IMR-90 (cell line): ENCODE measurements around the gene HEPACAM. TPM values are rescaled to one million over a fixed set of nuclear protein-coding genes. Genes with fewer than 3 reads are reported as not detected.

ENCODE experiments used
- ATAC-seq: fragments of 200-7000 bp; cut with Tn5 transposase; 2 replicates; pipeline ENCODE4 v1.9.1; 2020; ENCODE audit warnings: low read depth, mild to moderate bottlenecking, moderate library complexity
- BruUV-seq: library from RNA; stranded (reverse); fragments of 400-500 nt; replicated peaks from 2 replicates; lab custom pipeline; 2021; lab: Mats Ljungman, UMichigan
- CTCF ChIA-PET: fragments of 300-600 bp; formaldehyde crosslinking; extraction: SDS; loops from one replicate; lab custom pipeline; 2021; ENCODE audit warnings: antibody characterized with exemption; lab: Yijun Ruan, JAX
- POLR2A ChIA-PET: fragments of 300-600 bp; sonication (Branson Sonifier 250); formaldehyde crosslinking; loops from one replicate; lab custom pipeline; 2022; ENCODE audit warnings: antibody characterized with exemption; ENCODE audit not compliant: unreplicated experiment; lab: Charles Lee
- DNase-seq: peaks from one replicate; pipeline ENCODE4 v3.0.0; 2013
- H2AFZ ChIP-seq: replicated peaks from 2 replicates; pipeline ENCODE3; 2013; ENCODE audit warnings: low read length, mild to moderate bottlenecking; ENCODE audit not compliant: poor library complexity
- H2AK5ac ChIP-seq: 2 replicates; pipeline ENCODE4 v1.6.1; 2013; ENCODE audit warnings: low read depth, low read length, inconsistent platforms
- H2AK9ac ChIP-seq: replicated peaks from 2 replicates; pipeline ENCODE3; 2013; ENCODE audit warnings: mild to moderate bottlenecking, low read depth, low read length, moderate library complexity; ENCODE audit not compliant: poor library complexity
- H2BK120ac ChIP-seq: 2 replicates; pipeline ENCODE4 v1.6.1; 2013; ENCODE audit warnings: low read depth, low read length, inconsistent platforms
- H2BK15ac ChIP-seq: 3 replicates; pipeline ENCODE4 v1.6.1; 2013; ENCODE audit warnings: low read depth, low read length, inconsistent platforms
- H2BK20ac ChIP-seq: 2 replicates; pipeline ENCODE4 v1.6.1; 2013; ENCODE audit warnings: low read depth, mild to moderate bottlenecking, inconsistent platforms, low read length, moderate library complexity
- H2BK5ac ChIP-seq: 2 replicates; pipeline ENCODE4 v1.6.1; 2013; ENCODE audit warnings: mild to moderate bottlenecking, low read depth, low read length, inconsistent platforms; ENCODE audit not compliant: poor library complexity, severe bottlenecking
- H3K14ac ChIP-seq: replicated peaks from 2 replicates; pipeline ENCODE4 v1.6.1; 2013; ENCODE audit warnings: low read depth, low read length, inconsistent platforms
- H3K18ac ChIP-seq: 2 replicates; pipeline ENCODE4 v1.6.1; 2013; ENCODE audit warnings: low read depth, low read length, control low read depth
- H3K23ac ChIP-seq: 2 replicates; pipeline ENCODE4 v1.6.1; 2013; ENCODE audit warnings: low read depth, low read length, inconsistent platforms
- H3K27ac ChIP-seq: 2 replicates; pipeline ENCODE4 v1.5.1; 2013; ENCODE audit warnings: mild to moderate bottlenecking, control low read depth, low read length; ENCODE audit not compliant: insufficient read depth
- H3K27me3 ChIP-seq: 2 replicates; pipeline ENCODE4 v1.6.1; 2013; ENCODE audit warnings: low read length; ENCODE audit not compliant: control insufficient read depth, insufficient read depth
- H3K36me3 ChIP-seq: 2 replicates; pipeline ENCODE4 v1.6.1; 2013; ENCODE audit warnings: low read length, mixed read lengths; ENCODE audit not compliant: control insufficient read depth, insufficient read depth
- H3K4ac ChIP-seq: 2 replicates; pipeline ENCODE4 v1.6.1; 2013; ENCODE audit warnings: low read depth, low read length, inconsistent platforms
- H3K4me1 ChIP-seq: 2 replicates; pipeline ENCODE4 v1.6.1; 2013; ENCODE audit warnings: low read length, mixed read lengths; ENCODE audit not compliant: control insufficient read depth, insufficient read depth
- H3K4me2 ChIP-seq: 2 replicates; pipeline ENCODE4 v1.6.1; 2013; ENCODE audit warnings: low read depth, mild to moderate bottlenecking, control low read depth, low read length, moderate library complexity
- H3K4me3 ChIP-seq: 2 replicates; pipeline ENCODE4 v1.5.1; 2013; ENCODE audit warnings: low read depth, mild to moderate bottlenecking, control low read depth, low read length, moderate library complexity; ENCODE audit not compliant: insufficient read depth
- H3K56ac ChIP-seq: 2 replicates; pipeline ENCODE4 v1.6.1; 2013; ENCODE audit warnings: low read length, inconsistent platforms; ENCODE audit not compliant: insufficient read depth; ENCODE audit errors: extremely low read depth
- H3K79me1 ChIP-seq, 2 experiments: 2 replicates each; pipeline ENCODE4 v1.6.1; 2013; ENCODE audit warnings: low read length in 2 of 2, inconsistent platforms in 1 of 2, low read depth in 1 of 2
- H3K9ac ChIP-seq: 2 replicates; pipeline ENCODE4 v1.6.1; 2013; ENCODE audit warnings: low read depth, low read length, control low read depth
- H3K9me1 ChIP-seq: 2 replicates; pipeline ENCODE4 v1.6.1; 2013; ENCODE audit warnings: low read length, inconsistent platforms; ENCODE audit not compliant: insufficient read depth
- H3K9me3 ChIP-seq: 2 replicates; pipeline ENCODE4 v1.6.1; 2013; ENCODE audit warnings: low read length; ENCODE audit not compliant: control insufficient read depth, insufficient read depth
- H4K20me1 ChIP-seq: 2 replicates; pipeline ENCODE4 v1.6.1; 2013; ENCODE audit warnings: low read length, inconsistent platforms; ENCODE audit not compliant: insufficient read depth
- H4K5ac ChIP-seq: 2 replicates; pipeline ENCODE4 v1.6.1; 2013; ENCODE audit warnings: mild to moderate bottlenecking, low read depth, low read length, control low read depth
- H4K8ac ChIP-seq, 2 experiments: 2 replicates each; pipeline ENCODE4 v1.6.1; 2013; ENCODE audit warnings: low read depth in 2 of 2, low read length in 2 of 2, control low read depth in 1 of 2, inconsistent platforms in 1 of 2
- H4K91ac ChIP-seq: 2 replicates; pipeline ENCODE4 v1.6.1; 2013; ENCODE audit warnings: low read depth, low read length, inconsistent platforms; ENCODE audit not compliant: insufficient read depth
- BHLHE40 ChIP-seq: fragments of 150-350 bp; IDR thresholded peaks from 2 replicates; pipeline ENCODE4 v1.6.1; 2016; ENCODE audit warnings: mild to moderate bottlenecking, low read depth, low read length
- CTCF ChIP-seq: conservative IDR thresholded peaks from 2 replicates; pipeline ENCODE4 v1.5.1; 2012; ENCODE audit warnings: mild to moderate bottlenecking, low read depth, low read length, improper control_type of control experiment
- ELK1 ChIP-seq: fragments of 150-350 bp; IDR thresholded peaks from 2 replicates; pipeline ENCODE4 v1.6.1; 2016; ENCODE audit warnings: low read depth, mild to moderate bottlenecking, low read length, moderate library complexity, borderline replicate concordance
- FOS ChIP-seq: fragments of 150-350 bp; IDR thresholded peaks from 2 replicates; pipeline ENCODE4 v1.6.1; 2016; ENCODE audit warnings: low read depth, low read length
- MAFK ChIP-seq: IDR thresholded peaks from 2 replicates; pipeline ENCODE4 v1.6.1; 2012; ENCODE audit warnings: low read depth, low read length, improper control_type of control experiment
- MAZ ChIP-seq: IDR thresholded peaks from 2 replicates; pipeline ENCODE4 v1.6.1; 2012; ENCODE audit warnings: low read depth, mild to moderate bottlenecking, low read length, improper control_type of control experiment, moderate library complexity, borderline replicate concordance
- NFE2L2 ChIP-seq: fragments of 150-350 bp; IDR thresholded peaks from 2 replicates; pipeline ENCODE4 v1.6.1; 2016; ENCODE audit warnings: low read depth, mild to moderate bottlenecking, low read length
- POLR2A ChIP-seq: IDR thresholded peaks from 2 replicates; pipeline ENCODE4 v1.6.1; 2012; ENCODE audit warnings: mild to moderate bottlenecking, low read depth, low read length
- RAD21 ChIP-seq: IDR thresholded peaks from 2 replicates; pipeline ENCODE4 v1.6.1; 2012; ENCODE audit warnings: low read length, improper control_type of control experiment
- RCOR1 ChIP-seq: IDR thresholded peaks from 2 replicates; pipeline ENCODE4 v1.6.1; 2012; ENCODE audit warnings: mild to moderate bottlenecking, low read length, improper control_type of control experiment; ENCODE audit not compliant: insufficient replicate concordance
- RFX5 ChIP-seq: IDR thresholded peaks from 2 replicates; pipeline ENCODE4 v1.8.0; 2012; ENCODE audit warnings: low read depth, mild to moderate bottlenecking, low read length, moderate library complexity
- SMC3 ChIP-seq: fragments of 150-350 bp; IDR thresholded peaks from 2 replicates; pipeline ENCODE4 v1.6.1; 2016; ENCODE audit warnings: low read depth, mild to moderate bottlenecking, antibody characterized with exemption, low read length, moderate library complexity
- dilution Hi-C: fragments of 300-500 bp; cut with HindIII; formaldehyde crosslinking; loops from one replicate; pipeline ENCODE4 v1.14.3; 2018; ENCODE audit warnings: low sequenced_read_pairs; ENCODE audit not compliant: unreplicated experiment
- in situ Hi-C: fragments of 300-500 bp; cut with MboI; formaldehyde crosslinking; loops from 3 replicates; pipeline ENCODE4 v1.14.3; 2019; ENCODE audit warnings: low sequenced_read_pairs, inconsistent platforms, mixed read lengths
- intact Hi-C: fragments of 100-400 bp; cut with micrococcal nuclease; formaldehyde crosslinking; loops from 2 replicates; pipeline ENCODE4 v1.10.0; 2022
- polyA plus RNA-seq, 3 experiments: library from polyadenylated mRNA; depleted of rRNA; stranded (reverse); fragments of >200 nt; gene quantifications; 2 replicates each; pipeline ENCODE4 v1.2.3, GENCODE V29; 2012; ENCODE audit warnings: low replicate concordance in 1 of 3
- total RNA-seq: library from RNA; depleted of rRNA; stranded (reverse); fragments of >200 nt; gene quantifications from 2 replicates; pipeline ENCODE4 v1.2.3, GENCODE V29; 2012

Gene HEPACAM
- total and polyA plus RNA-seq, 2 of the 4 experiments (the other 2 are of a cell fraction) = 0.09 to 0.18 TPM

- H3K9me3 ChIP-seq = peaks cover 4% of the 10 kb centered on the region; the same call in 1 of the 2 replicates
- H3K14ac ChIP-seq = peak overlapping the region; percentile 74; the same call in 1 of the 2 replicates
- H3K18ac ChIP-seq = no peak overlapping the region
- intact Hi-C loops (no loop called here), dilution Hi-C loops (no loop called here), in situ Hi-C loops (no loop called here)
- peak overlapping the region; percentile 40; the same call in 1 of the 2 replicates for H4K91ac ChIP-seq
- H3K9me1 ChIP-seq = peaks cover 24% of the 10 kb centered on the region; the same call in 1 of the 2 replicates
- ChIA-PET CTCF (interaction anchor here (0.9 to 1.2 kb wide), 2 partner anchors 11 to 13 kb away, joined by 3 read pairs; no protein-coding TSS in a partner anchor), POLR2A (no interaction called here)
- BruUV-seq = no TSS peak
- peak overlapping the region; percentile 35 for H2BK5ac ChIP-seq
- H3K27me3 ChIP-seq = no peaks in the 10 kb centered on the region
- H3K23ac ChIP-seq = no peak overlapping the region; the same call in 1 of the 2 replicates
- H3K4me3 ChIP-seq = no peak overlapping the region
- no peak overlapping the region for H3K27ac ChIP-seq
- H2BK20ac ChIP-seq = peak overlapping the region; percentile 73
- peak overlapping the region; percentile 87 for H3K4ac ChIP-seq
- H4K20me1 ChIP-seq = no peaks in the 10 kb centered on the region
- peak overlapping the region; percentile 47; the same call in 1 of the 3 replicates for H2BK15ac ChIP-seq
- no peak overlapping the region for H3K9ac ChIP-seq
- ATAC-seq = no peak
- H3K36me3 ChIP-seq = no peaks in the 10 kb centered on the region
- peak overlapping the region in 1 of 2 experiments; percentile 86; a peak in 2 of 4 replicates for H4K8ac ChIP-seq
- DNase-seq = no peak
- no peak overlapping the region for H2AK9ac ChIP-seq
- H3K4me2 ChIP-seq = no peak overlapping the region
- peak overlapping the region; percentile 95 for H2AK5ac ChIP-seq
- no peak overlapping the region for H2AFZ ChIP-seq
- no peak for TF ChIP-seq NFE2L2
- no peak for TF ChIP-seq ELK1
- no peak for TF ChIP-seq RAD21
- TF ChIP-seq RFX5 = no peak
- TF ChIP-seq SMC3 = no peak
- TF ChIP-seq MAZ = no peak
- TF ChIP-seq MAFK = no peak
- TF ChIP-seq POLR2A = no peak
- no peak for TF ChIP-seq FOS
- no peak for TF ChIP-seq RCOR1
- no peak for TF ChIP-seq CTCF
- TF ChIP-seq BHLHE40 = no peak
- no peak overlapping the region for H4K5ac ChIP-seq
- H3K79me1 ChIP-seq = peaks cover 0 to 3% of the 10 kb centered on the region in 2 experiments; a peak in 1 of 4 replicates
- H2BK120ac ChIP-seq = peak overlapping the region; percentile 86
- H3K4me1 ChIP-seq = peaks cover 6% of the 10 kb centered on the region
- no peak overlapping the region for H3K56ac ChIP-seq
Measured at GRCh38 chr11:124916370-124916710, 19.5 kb downstream of the HEPACAM start.
